ENCODE measurements around the gene DPP4. TPM values are rescaled to one million over a fixed set of nuclear protein-coding genes. Genes with fewer than 3 reads are reported as not detected.

DPP4 gene
- total and polyA plus RNA-seq, 2 donors (not counting 3 experiments of a cell fraction or from before 2014, with no cell fraction given) = 0.84 to 6.2 TPM

DNA sequence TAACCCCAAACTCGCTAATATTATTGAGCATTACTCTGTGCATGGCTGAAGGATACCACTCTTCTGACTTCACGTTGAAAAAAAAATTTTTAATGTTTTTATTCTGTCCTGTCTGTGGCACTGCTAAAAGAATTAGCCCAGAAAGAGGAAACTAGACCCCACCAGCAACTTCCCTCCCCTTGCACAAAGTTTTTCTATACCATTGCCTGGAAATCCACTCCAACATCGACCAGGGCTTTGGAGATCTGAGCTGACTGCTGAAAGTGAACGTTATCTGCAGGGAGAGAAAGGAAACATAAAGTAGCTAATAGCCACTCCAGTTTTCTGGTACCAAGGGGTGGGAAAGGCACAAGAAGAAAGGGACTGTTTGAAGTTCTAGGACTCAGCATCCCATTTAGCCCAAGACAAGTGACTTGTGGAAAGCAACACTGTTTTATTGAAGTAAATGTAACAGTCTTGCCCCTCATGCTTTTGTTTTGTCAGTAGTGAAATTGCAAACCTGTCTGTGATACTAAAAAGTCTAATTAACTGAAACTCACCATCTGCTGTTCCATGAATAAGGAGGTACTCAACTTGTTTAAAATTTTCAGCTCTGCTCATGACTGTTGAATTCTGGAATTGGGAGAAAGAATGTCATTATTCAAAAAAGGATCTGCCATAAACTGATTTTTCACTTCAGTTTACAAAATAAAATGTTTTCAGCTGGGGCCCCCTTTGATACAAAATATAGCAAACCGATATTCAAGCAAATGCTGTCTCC lies 79.1 kb downstream of the DPP4 start:
- Histone ChIP-seq H3K79me2 (ENCODE audit: control insufficient read depth, insufficient read depth, low read length) (no peaks in the 10 kb centered on the region), H3K9ac (replicated peaks; ENCODE audit: extremely low read depth, insufficient read depth, low read length) (no peak overlapping the region), H3K27ac (ENCODE audit: insufficient read depth, low read depth, low read length) (no peak overlapping the region), H3K9me1 (replicated peaks; ENCODE audit: control insufficient read depth, extremely low read depth, insufficient read depth, low read length) (no peaks in the 10 kb centered on the region), H3K36me3 (ENCODE audit: control insufficient read depth in 2 of 2, extremely low read depth in 1 of 2, insufficient read depth in 2 of 2, low read length in 2 of 2) (no peaks in the 10 kb centered on the region), H4K20me1 (replicated peaks; ENCODE audit: control insufficient read depth, extremely low read depth, insufficient read depth, low read length) (no peaks in the 10 kb centered on the region), H3K27me3 (ENCODE audit: control insufficient read depth in 2 of 2, insufficient read depth in 2 of 2, low read length in 2 of 2) (no peaks in the 10 kb centered on the region), H2AFZ (ENCODE audit: low read depth, low read length) (peak overlapping the region; percentile 44), H3K4me2 (ENCODE audit: insufficient read depth, low read length) (no peak overlapping the region), H3K4me3 (replicated peaks in 1 of 3; ENCODE audit: insufficient read depth in 1 of 3, low read depth in 1 of 3, low read length in 3 of 3) (no peak overlapping the region), H3K9me3 (replicated peaks; ENCODE audit: control insufficient read depth, insufficient read depth, low read length) (no peaks in the 10 kb centered on the region), H3K4me1 (ENCODE audit: control insufficient read depth, extremely low read depth, insufficient read depth, low read length) (peaks cover 2% of the 10 kb centered on the region)
- dilution Hi-C loops (cut with MboI; ENCODE audit: extremely low pct_ligation_motif_present, low sequenced_read_pairs) (no loop called here), intact Hi-C loops (cut with micrococcal nuclease) (no loop called here)
- no peak for FAIRE-seq
- BruUV-seq (replicated peaks) = no TSS peak
- no peak for DNase-seq (ENCODE audit: low read depth, low spot score)
- ChIA-PET CTCF (interaction anchor here (4.5 kb wide), 1 partner anchor 13 kb away, joined by 26 read pairs; no protein-coding TSS in a partner anchor), POLR2A (no interaction called here)
- TF ChIP-seq EZH2 (IDR thresholded peaks at IDR 0.05; ENCODE audit: borderline replicate concordance, low read depth, low read length, severe bottlenecking) (no peak), JUN (IDR thresholded peaks at IDR 0.05; ENCODE audit: borderline replicate concordance, insufficient read depth, insufficient read length, low read depth) (no peak), MYC (IDR thresholded peaks at IDR 0.05; ENCODE audit: low read depth, low read length) (no peak), GATA2 (IDR thresholded peaks at IDR 0.05; ENCODE audit: insufficient read depth, insufficient read length, low read depth, low read length) (no peak), POLR2AphosphoS5 (IDR thresholded peaks at IDR 0.05; ENCODE audit: insufficient read depth, low read depth, low read length) (no peak), MAX (IDR thresholded peaks at IDR 0.05; ENCODE audit: insufficient read depth, insufficient read length) (no peak), POLR2A (IDR thresholded peaks at IDR 0.05; ENCODE audit: low read depth, low read length) (no peak), FOS (IDR thresholded peaks at IDR 0.05; ENCODE audit: borderline replicate concordance, insufficient read depth, low read length) (no peak)
- TF ChIP-seq, protein P1, sequence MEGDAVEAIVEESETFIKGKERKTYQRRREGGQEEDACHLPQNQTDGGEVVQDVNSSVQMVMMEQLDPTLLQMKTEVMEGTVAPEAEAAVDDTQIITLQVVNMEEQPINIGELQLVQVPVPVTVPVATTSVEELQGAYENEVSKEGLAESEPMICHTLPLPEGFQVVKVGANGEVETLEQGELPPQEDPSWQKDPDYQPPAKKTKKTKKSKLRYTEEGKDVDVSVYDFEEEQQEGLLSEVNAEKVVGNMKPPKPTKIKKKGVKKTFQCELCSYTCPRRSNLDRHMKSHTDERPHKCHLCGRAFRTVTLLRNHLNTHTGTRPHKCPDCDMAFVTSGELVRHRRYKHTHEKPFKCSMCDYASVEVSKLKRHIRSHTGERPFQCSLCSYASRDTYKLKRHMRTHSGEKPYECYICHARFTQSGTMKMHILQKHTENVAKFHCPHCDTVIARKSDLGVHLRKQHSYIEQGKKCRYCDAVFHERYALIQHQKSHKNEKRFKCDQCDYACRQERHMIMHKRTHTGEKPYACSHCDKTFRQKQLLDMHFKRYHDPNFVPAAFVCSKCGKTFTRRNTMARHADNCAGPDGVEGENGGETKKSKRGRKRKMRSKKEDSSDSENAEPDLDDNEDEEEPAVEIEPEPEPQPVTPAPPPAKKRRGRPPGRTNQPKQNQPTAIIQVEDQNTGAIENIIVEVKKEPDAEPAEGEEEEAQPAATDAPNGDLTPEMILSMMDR (IDR thresholded peaks at IDR 0.05; ENCODE audit: extremely low read depth in 1 of 2, insufficient read depth in 1 of 2, low read depth in 1 of 2, low read length in 2 of 2) = no peak
